H1 (cell line): ENCODE results near the gene RPLP2. TPM values are rescaled to one million over a fixed set of nuclear protein-coding genes. Genes with fewer than 3 reads are reported as not detected.

Experiments used
- CTCF ChIA-PET: fragments of 300-600 bp; sonication (Branson Sonifier 250); formaldehyde crosslinking; loops from one replicate; lab custom pipeline; 2021; ENCODE audit not compliant: partially characterized antibody; lab: Charles Lee
- POLR2A ChIA-PET: fragments of 300-600 bp; sonication (Branson Sonifier 250); formaldehyde crosslinking; loops from one replicate; lab custom pipeline; 2021; ENCODE audit warnings: inconsistent platforms; ENCODE audit not compliant: partially characterized antibody; lab: Charles Lee
- DNase-seq, 2 experiments: peaks; one replicate each; pipeline versions ENCODE4 v3.0.0 to v3.0.0-alpha.2; 2010 to 2022; ENCODE audit warnings: low spot score in 2 of 2, low read depth in 1 of 2, mixed read lengths in 1 of 2
- FAIRE-seq: peaks from 2 replicates; lab custom pipeline; 2011; peaks lifted over from hg19 to GRCh38; lab: Jason Lieb, UNC
- H2AFZ ChIP-seq: 2 replicates; pipeline ENCODE4 v1.8.1; 2012; ENCODE audit warnings: low read length, inconsistent platforms
- H2AK5ac ChIP-seq: 2 replicates; pipeline ENCODE4 v1.6.1; 2013; ENCODE audit warnings: low read depth, low read length
- H2BK120ac ChIP-seq: replicated peaks from 2 replicates; pipeline ENCODE3; 2013; ENCODE audit warnings: low read depth, low read length, inconsistent platforms
- H2BK12ac ChIP-seq: 2 replicates; pipeline ENCODE4 v1.6.1; 2013; ENCODE audit warnings: low read depth, low read length
- H2BK15ac ChIP-seq: 2 replicates; pipeline ENCODE4 v1.6.1; 2013; ENCODE audit warnings: low read length
- H2BK20ac ChIP-seq: 2 replicates; pipeline ENCODE4 v1.6.1; 2013; ENCODE audit warnings: low read length
- H2BK5ac ChIP-seq: 2 replicates; pipeline ENCODE4 v1.6.1; 2013; ENCODE audit warnings: low read depth, low read length
- H3K14ac ChIP-seq: 2 replicates; pipeline ENCODE4 v1.6.1; 2013; ENCODE audit warnings: inconsistent platforms; ENCODE audit not compliant: insufficient read length
- H3K18ac ChIP-seq: 2 replicates; pipeline ENCODE4 v1.6.1; 2013; ENCODE audit warnings: low read length; ENCODE audit errors: extremely low read depth
- H3K23ac ChIP-seq: 2 replicates; pipeline ENCODE4 v1.6.1; 2013; ENCODE audit warnings: inconsistent platforms; ENCODE audit not compliant: insufficient read length
- H3K23me2 ChIP-seq: 2 replicates; pipeline ENCODE4 v1.6.1; 2013; ENCODE audit warnings: low read depth, low read length
- H3K27ac ChIP-seq: 2 replicates; pipeline ENCODE4 v1.6.1; 2011; ENCODE audit warnings: low read depth, low read length, inconsistent platforms
- H3K27me3 ChIP-seq, 4 experiments: replicated peaks in 1 of 4; 1 replicate in 1 of 4; 2 replicates in 3 of 4; pipeline versions ENCODE4 v1.6.1 to v1.8.1; 2011 to 2013; ENCODE audit warnings: low read length in 3 of 4, mild to moderate bottlenecking in 3 of 4, inconsistent platforms in 2 of 4, mixed read lengths in 2 of 4, moderate library complexity in 1 of 4; ENCODE audit not compliant: control insufficient read depth in 3 of 4, insufficient read depth in 3 of 4; ENCODE audit errors: extremely low read depth in 1 of 4
- H3K36me3 ChIP-seq, 4 experiments: 2 replicates each; pipeline versions ENCODE4 v1.6.1 to v1.8.1; 2011 to 2013; ENCODE audit warnings: mild to moderate bottlenecking in 4 of 4, low read length in 3 of 4, moderate library complexity in 2 of 4, control low read depth in 1 of 4, inconsistent platforms in 1 of 4; ENCODE audit not compliant: insufficient read depth in 4 of 4, control insufficient read depth in 2 of 4
- H3K4ac ChIP-seq: replicated peaks from 2 replicates; pipeline ENCODE3; 2013; ENCODE audit warnings: low read length, low read depth, mixed read lengths, inconsistent platforms; ENCODE audit not compliant: insufficient read length
- H3K4me1 ChIP-seq, 4 experiments: replicated peaks in 1 of 4; 1 replicate in 1 of 4; 2 replicates in 3 of 4; pipeline versions ENCODE4 v1.6.1 to v1.8.1; 2011 to 2013; ENCODE audit warnings: low read length in 3 of 4, inconsistent platforms in 2 of 4, mixed read lengths in 1 of 4; ENCODE audit not compliant: insufficient read depth in 4 of 4, control insufficient read depth in 3 of 4
- H3K4me2 ChIP-seq, 2 experiments: 2 replicates each; pipeline versions ENCODE4 v1.6.1 to v1.8.1; 2011 to 2013; ENCODE audit warnings: low read depth in 2 of 2, low read length in 2 of 2, control low read depth in 1 of 2, inconsistent platforms in 1 of 2, mild to moderate bottlenecking in 1 of 2; ENCODE audit not compliant: insufficient read depth in 1 of 2
- H3K4me3 ChIP-seq, 4 experiments: fragments of 200-600, 300-600 bp in 1 of 4; sonication (generic), shearing (Covaris generic), sonication (Bioruptor Twin) in 1 of 4; 2 replicates each; pipeline versions ENCODE4 v1.5.1 to v1.8.1; 2011 to 2016; ENCODE audit warnings: low read length in 4 of 4, low read depth in 3 of 4, control low read depth in 2 of 4, inconsistent platforms in 2 of 4, mild to moderate bottlenecking in 2 of 4, mixed read lengths in 1 of 4, moderate library complexity in 1 of 4; ENCODE audit not compliant: insufficient read depth in 2 of 4; ENCODE audit errors: extremely low read depth in 1 of 4
- H3K56ac ChIP-seq: replicated peaks from 2 replicates; pipeline ENCODE3; 2013; ENCODE audit warnings: low read depth, mild to moderate bottlenecking, mixed read lengths, low read length, inconsistent platforms; ENCODE audit not compliant: insufficient read length
- H3K79me1 ChIP-seq: 2 replicates; pipeline ENCODE4 v1.6.1; 2013; ENCODE audit warnings: low read depth, low read length, control low read depth
- H3K79me2 ChIP-seq, 2 experiments: 2 replicates each; pipeline versions ENCODE4 v1.6.1 to v1.8.1; 2012 to 2013; ENCODE audit warnings: low read length in 2 of 2, mild to moderate bottlenecking in 2 of 2, inconsistent platforms in 1 of 2; ENCODE audit not compliant: insufficient read depth in 2 of 2, control insufficient read depth in 1 of 2
- H3K9ac ChIP-seq, 4 experiments: replicated peaks in 1 of 4; 1 replicate in 1 of 4; 2 replicates in 3 of 4; pipeline versions ENCODE4 v1.6.1 to v1.8.1; 2011 to 2013; ENCODE audit warnings: low read depth in 3 of 4, low read length in 3 of 4, control low read depth in 2 of 4, mild to moderate bottlenecking in 2 of 4, moderate library complexity in 2 of 4, inconsistent platforms in 1 of 4; ENCODE audit errors: extremely low read depth in 1 of 4
- H3K9me3 ChIP-seq, 2 experiments: 2 replicates each; pipeline versions ENCODE4 v1.6.1 to v1.8.1; 2012 to 2013; ENCODE audit warnings: mild to moderate bottlenecking in 2 of 2, moderate library complexity in 2 of 2, control low read depth in 1 of 2, inconsistent platforms in 1 of 2, low read depth in 1 of 2, low read length in 1 of 2, mixed read lengths in 1 of 2; ENCODE audit not compliant: insufficient read depth in 2 of 2
- H4K20me1 ChIP-seq, 2 experiments: replicated peaks in 1 of 2; 2 replicates each; pipeline versions ENCODE3 to v1.8.1; 2011 to 2013; ENCODE audit warnings: inconsistent platforms in 2 of 2, low read length in 2 of 2, mild to moderate bottlenecking in 1 of 2; ENCODE audit not compliant: insufficient read depth in 2 of 2, control insufficient read depth in 1 of 2
- H4K5ac ChIP-seq: 2 replicates; pipeline ENCODE4 v1.6.1; 2013; ENCODE audit warnings: low read length, low read depth, mixed read lengths, inconsistent platforms; ENCODE audit not compliant: insufficient read length
- H4K8ac ChIP-seq: 2 replicates; pipeline ENCODE4 v1.8.0; 2013; ENCODE audit warnings: mild to moderate bottlenecking, moderate library complexity, low read length, inconsistent platforms; ENCODE audit not compliant: insufficient read depth; ENCODE audit errors: extremely low read depth
- H4K91ac ChIP-seq: replicated peaks from 2 replicates; pipeline ENCODE3; 2013; ENCODE audit warnings: low read length, mixed read lengths, inconsistent platforms; ENCODE audit not compliant: insufficient read length
- CREB1 ChIP-seq: IDR thresholded peaks from 2 replicates; pipeline ENCODE4 v1.6.1; 2012; ENCODE audit warnings: inconsistent platforms
- HDAC6 ChIP-seq: IDR thresholded peaks from one replicate; pipeline ENCODE4 v1.7.1; 2012; ENCODE audit warnings: low read depth, mild to moderate bottlenecking, inconsistent platforms, low read length, moderate library complexity
- KDM4A ChIP-seq: IDR thresholded peaks from one replicate; pipeline ENCODE4 v1.7.1; 2012; ENCODE audit warnings: low read depth, mild to moderate bottlenecking, moderate library complexity, low read length, inconsistent platforms; ENCODE audit not compliant: severe bottlenecking
- PHF8 ChIP-seq: fragments of 200-600 bp; sonication (generic); conservative IDR thresholded peaks from 2 replicates; pipeline ENCODE4 v1.7.1; 2012; ENCODE audit warnings: low read depth, mild to moderate bottlenecking, inconsistent platforms, low read length, moderate library complexity
- POLR2A ChIP-seq, 2 experiments: IDR thresholded peaks; 1 replicate in 1 of 2; 2 replicates in 1 of 2; pipeline ENCODE4 v1.6.1; 2011; ENCODE audit warnings: low read depth in 2 of 2, low read length in 2 of 2, mild to moderate bottlenecking in 2 of 2; ENCODE audit errors: control extremely low read depth in 1 of 2
- SIN3A ChIP-seq, 2 experiments: IDR thresholded peaks in 1 of 2; conservative IDR thresholded peaks in 1 of 2; 2 replicates each; pipeline ENCODE4 v1.6.1; 2011 to 2012; ENCODE audit warnings: low read length in 2 of 2, improper control_type of control experiment in 1 of 2, low read depth in 1 of 2, mild to moderate bottlenecking in 1 of 2
- TEAD4 ChIP-seq: IDR thresholded peaks from 2 replicates; pipeline ENCODE4 v1.6.1; 2012; ENCODE audit warnings: low read depth, low read length, inconsistent platforms, mixed read lengths
- ZNF274 ChIP-seq: IDR thresholded peaks from 2 replicates; pipeline ENCODE4 v1.7.0; 2012; ENCODE audit warnings: low read length, borderline replicate concordance; ENCODE audit errors: extremely low read depth
- WGBS, 2 experiments: shearing (Covaris generic) in 1 of 2; methylation state at CpG; one replicate each; pipeline versions ENCODE4 v1.1.6 to v1.1.7; 2013 to 2015; ENCODE audit warnings: low lambda C conversion rate in 2 of 2, mixed read lengths in 2 of 2, inconsistent platforms in 1 of 2, low coverage in 1 of 2, missing lambda C conversion rate in 1 of 2; ENCODE audit not compliant: insufficient replicate concordance in 2 of 2, insufficient coverage in 1 of 2, insufficient read length in 1 of 2; ENCODE audit errors: extremely low coverage in 1 of 2, missing lambda C conversion rate in 1 of 2; 5-methylcytosine and 5-hydroxymethylcytosine counted together
- polyA plus RNA-seq, 7 experiments: library from polyadenylated mRNA; depleted of rRNA in 3 of 7; stranded (reverse) in 5 of 7; unstranded in 2 of 7; fragments of >200 nt in 5 of 7; fragments of 200-250 nt in 2 of 7; gene quantifications; 1 replicate in 5 of 7; 2 replicates in 1 of 7; 4 replicates in 1 of 7; pipeline versions ENCODE4 v1.2.1 to v1.2.3, GENCODE V29; 2011 to 2013; ENCODE audit warnings: missing spikeins in 2 of 7, mixed read lengths in 2 of 7
- total RNA-seq: library from RNA; stranded (reverse); fragmentation: NEBNext Ultra II Directional; extraction: Animal tissue kit (Norgen Biotek cat#: 25700); gene quantifications from 2 replicates; pipeline ENCODE4 v1.2.1, GENCODE V29; 2021
- TF ChIP-seq, protein P1 (sequence below): IDR thresholded peaks from 2 replicates; pipeline ENCODE4 v1.6.1; 2012; ENCODE audit warnings: inconsistent platforms
- TF ChIP-seq, protein P2 (sequence below): IDR thresholded peaks from 2 replicates; pipeline ENCODE4 v1.6.1; 2012; ENCODE audit warnings: inconsistent platforms

RPLP2 gene
- total and polyA plus RNA-seq, 2 of the 8 experiments (the other 6 are each of a cell fraction or from before 2014, with no cell fraction given): 1,789 to 2,106 TPM

- Histone ChIP-seq H2AFZ (no peak overlapping the region), H3K18ac (peak overlapping the region; percentile 81; the same call in 1 of the 2 replicates), H3K9me3 (no peaks in the 10 kb centered on the region), H2BK5ac (peak overlapping the region; percentile 77), H3K36me3 (peaks cover 3 to 11% (median 5%) of the 10 kb centered on the region in 4 experiments; a peak in 4 of 8 replicates), H3K27ac (peak overlapping the region; percentile 91; the same call in 1 of the 2 replicates), H2BK15ac (peak overlapping the region; percentile 92; the same call in 1 of the 2 replicates), H3K14ac (no peak overlapping the region), H4K5ac (peak overlapping the region; percentile 91), H2BK20ac (no peak overlapping the region), H4K20me1 (peaks cover 17 to 30% of the 10 kb centered on the region in 2 experiments), H3K79me2 (peaks cover 7 to 43% of the 10 kb centered on the region in 2 experiments; a peak in 3 of 4 replicates), H3K79me1 (0 out of 2 replicates have a peak, but pooled peaks cover 6% of the 10 kb centered on the region), H3K27me3 (no peaks in the 10 kb centered on the region), H3K56ac (peak overlapping the region; percentile 92), H3K23me2 (peaks cover 13% of the 10 kb centered on the region; the same call in 1 of the 2 replicates), H4K8ac (peak overlapping the region; percentile 89), H3K4ac (peak overlapping the region; percentile 91), H2BK12ac (no peak overlapping the region), H4K91ac (peak overlapping the region; percentile 45), H3K4me2 (peak overlapping the region; percentile 85 to 86), H2AK5ac (peak overlapping the region; percentile 75; the same call in 1 of the 2 replicates), H3K23ac (no peak overlapping the region), H3K4me1 (peaks cover under 1 to 16% (median 8%) of the 10 kb centered on the region in 4 experiments; a peak in 6 of 7 replicates), H2BK120ac (no peak overlapping the region), H3K4me3 (peak overlapping the region; percentile 77 to 91 (median 85)), H3K9ac (peak overlapping the region; percentile 62 to 95 (median 82))
- FAIRE-seq (no peak), DNase-seq (no peak)
- ChIA-PET POLR2A (interaction anchor here (0.5 to 35.3 kb wide), 20 partner anchors 9 to 979 kb away, joined by 3 to 636 read pairs (median 4); partner anchors contain the start of genes CEND1, PNPLA2, RPLP2 and TALDO1), CTCF (interaction anchor here (0.6 to 2.9 kb wide), 9 partner anchors 11 to 922 kb away, joined by 3 to 15 read pairs (median 3); no protein-coding TSS in a partner anchor)
- WGBS, 2 experiments: 3% methylated on average over 27 of the region's 65 CpGs; no CpG with 5 or more reads in 1 of the 2 experiments
- TF ChIP-seq PHF8 (0 out of 2 replicates have a peak, but pooled peaks have one; percentile 14), POLR2A (IDR thresholded peaks at IDR 0.05; ENCODE audit: control extremely low read depth in 1 of 2, low read depth in 2 of 2, low read length in 2 of 2) (peak in 1 of 2 experiments; percentile 2; a peak in 1 of 3 replicates), CREB1 (0 out of 2 replicates have a peak, but pooled peaks have one; percentile 40), HDAC6 (no peak), TEAD4 (no peak), SIN3A (conservative IDR thresholded peaks at IDR 0.05 in 1 of 2, IDR thresholded peaks at IDR 0.05 in 1 of 2; ENCODE audit: low read depth in 1 of 2, low read length in 2 of 2) (peak in 1 of 2 experiments; percentile 31; a peak in 1 of 4 replicates), ZNF274 (no peak), KDM4A (peak; percentile 65)
- TF ChIP-seq, protein P1, sequence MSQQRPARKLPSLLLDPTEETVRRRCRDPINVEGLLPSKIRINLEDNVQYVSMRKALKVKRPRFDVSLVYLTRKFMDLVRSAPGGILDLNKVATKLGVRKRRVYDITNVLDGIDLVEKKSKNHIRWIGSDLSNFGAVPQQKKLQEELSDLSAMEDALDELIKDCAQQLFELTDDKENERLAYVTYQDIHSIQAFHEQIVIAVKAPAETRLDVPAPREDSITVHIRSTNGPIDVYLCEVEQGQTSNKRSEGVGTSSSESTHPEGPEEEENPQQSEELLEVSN: peak; percentile 45; the same call in 1 of the 2 replicates
- TF ChIP-seq, protein P2, sequence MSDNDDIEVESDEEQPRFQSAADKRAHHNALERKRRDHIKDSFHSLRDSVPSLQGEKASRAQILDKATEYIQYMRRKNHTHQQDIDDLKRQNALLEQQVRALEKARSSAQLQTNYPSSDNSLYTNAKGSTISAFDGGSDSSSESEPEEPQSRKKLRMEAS: peak; percentile 18
Observed at GRCh38 chr11:776561-777287, 33.0 kb upstream of the RPLP2 start.
